ENCODE measurements around the gene SOS1.
A peak's percentile ranks its signal among the peaks of the same experiment; 100 is the strongest.
"Not testable (repeated sequence)": the region's sequence is repeated elsewhere in the genome, so short reads cannot be mapped to it uniquely, and the experiment has no call there.

The SOS1 gene

GRCh38 chr2:39059366-39059952 lies 61.4 kb downstream of the SOS1 start:
- ATAC-seq (no peak), DNase-seq (no peak)
- Mint-ChIP-seq H3K4me3 (no peak overlapping the region), H3K36me3 (ENCODE audit: low read depth) (peaks cover 9% of the 10 kb centered on the region), H3K9me3 (no peaks in the 10 kb centered on the region), H3K4me1 (peaks cover 3% of the 10 kb centered on the region), H3K27me3 (no peaks in the 10 kb centered on the region), H3K27ac (no peak overlapping the region)

GRCh38 chr2:39058101-39058500 lies 62.8 kb downstream of the SOS1 start:
- no peak overlapping the region for H3K27ac Mint-ChIP-seq
- H3K4me1 Mint-ChIP-seq = peaks cover 3% of the 10 kb centered on the region
- peaks cover 15% of the 10 kb centered on the region for H3K36me3 Mint-ChIP-seq (ENCODE audit: low read depth)
- no peaks in the 10 kb centered on the region for H3K27me3 Mint-ChIP-seq
- DNase-seq = no peak
- no peak for ATAC-seq
- H3K9me3 Mint-ChIP-seq = no peaks in the 10 kb centered on the region
- no peak overlapping the region for H3K4me3 Mint-ChIP-seq

- H3K36me3 Mint-ChIP-seq (ENCODE audit: low read depth) = peaks cover 37% of the 10 kb centered on the region
- H3K9me3 Mint-ChIP-seq, ATAC-seq, H3K4me1 Mint-ChIP-seq, H3K27ac Mint-ChIP-seq, H3K4me3 Mint-ChIP-seq, DNase-seq, H3K27me3 Mint-ChIP-seq: not testable (repeated sequence)
Measured at GRCh38 chr2:39052665-39053064, 68.2 kb downstream of the SOS1 start.

- DNase-seq (no peak), ATAC-seq (no peak)
- Mint-ChIP-seq H3K9me3 (no peaks in the 10 kb centered on the region), H3K27me3 (no peaks in the 10 kb centered on the region), H3K4me1 (no peaks in the 10 kb centered on the region), H3K36me3 (ENCODE audit: low read depth) (peaks cover 39% of the 10 kb centered on the region), H3K27ac (no peak overlapping the region), H3K4me3 (no peak overlapping the region)
Measured at GRCh38 chr2:39050109-39050508, 70.7 kb downstream of the SOS1 start.

- Mint-ChIP-seq H3K4me3 (no peak overlapping the region), H3K27me3 (no peaks in the 10 kb centered on the region), H3K36me3 (ENCODE audit: low read depth) (peaks cover 12% of the 10 kb centered on the region), H3K9me3 (no peaks in the 10 kb centered on the region), H3K27ac (no peak overlapping the region), H3K4me1 (no peaks in the 10 kb centered on the region)
- DNase-seq (no peak), ATAC-seq (no peak)
Measured at GRCh38 chr2:39039072-39039471, 81.8 kb downstream of the SOS1 start.

- peaks cover 15% of the 10 kb centered on the region for H3K36me3 Mint-ChIP-seq (ENCODE audit: low read depth)
- no peak for ATAC-seq
- no peak overlapping the region for H3K27ac Mint-ChIP-seq
- no peaks in the 10 kb centered on the region for H3K27me3 Mint-ChIP-seq
- H3K9me3 Mint-ChIP-seq = no peaks in the 10 kb centered on the region
- DNase-seq = no peak
- H3K4me3 Mint-ChIP-seq = no peak overlapping the region
- H3K4me1 Mint-ChIP-seq = peaks cover 3% of the 10 kb centered on the region
Measured at GRCh38 chr2:39033980-39034379, 86.9 kb downstream of the SOS1 start.

GRCh38 chr2:39027421-39027820 lies 93.4 kb downstream of the SOS1 start:
- no peak for ATAC-seq
- H3K27me3 Mint-ChIP-seq = no peaks in the 10 kb centered on the region
- H3K9me3 Mint-ChIP-seq = no peaks in the 10 kb centered on the region
- no peak for DNase-seq
- H3K36me3 Mint-ChIP-seq (ENCODE audit: low read depth) = peaks cover 17% of the 10 kb centered on the region
- H3K4me3 Mint-ChIP-seq = no peak overlapping the region
- no peak overlapping the region for H3K27ac Mint-ChIP-seq
- H3K4me1 Mint-ChIP-seq = peaks cover under 1% of the 10 kb centered on the region

- H3K36me3 Mint-ChIP-seq (ENCODE audit: low read depth) = peaks cover 14% of the 10 kb centered on the region
- no peaks in the 10 kb centered on the region for H3K9me3 Mint-ChIP-seq
- H3K4me3 Mint-ChIP-seq = no peak overlapping the region
- ATAC-seq = peak; percentile 78
- no peaks in the 10 kb centered on the region for H3K27me3 Mint-ChIP-seq
- no peaks in the 10 kb centered on the region for H3K4me1 Mint-ChIP-seq
- H3K27ac Mint-ChIP-seq = no peak overlapping the region
- DNase-seq = no peak
Measured at GRCh38 chr2:39024833-39025232, 96.0 kb downstream of the SOS1 start.

- no peak for ATAC-seq
- Mint-ChIP-seq H3K4me3 (no peak overlapping the region), H3K27me3 (no peaks in the 10 kb centered on the region), H3K4me1 (no peaks in the 10 kb centered on the region), H3K27ac (no peak overlapping the region), H3K36me3 (ENCODE audit: low read depth) (peaks cover 15% of the 10 kb centered on the region), H3K9me3 (no peaks in the 10 kb centered on the region)
- DNase-seq = no peak
Measured at GRCh38 chr2:39023649-39024048, 97.2 kb downstream of the SOS1 start.

- DNase-seq (no peak), ATAC-seq (no peak)
- no peak overlapping the region for H3K27ac Mint-ChIP-seq
- no peaks in the 10 kb centered on the region for H3K27me3 Mint-ChIP-seq
- H3K4me1 Mint-ChIP-seq = no peaks in the 10 kb centered on the region
- H3K4me3 Mint-ChIP-seq = no peak overlapping the region
- H3K9me3 Mint-ChIP-seq = no peaks in the 10 kb centered on the region
- H3K36me3 Mint-ChIP-seq (ENCODE audit: low read depth) = peaks cover 17% of the 10 kb centered on the region
Measured at GRCh38 chr2:39022642-39023235, 98.1 kb downstream of the SOS1 start.

- Mint-ChIP-seq H3K27ac (no peak overlapping the region), H3K9me3 (no peaks in the 10 kb centered on the region), H3K4me3 (no peak overlapping the region), H3K36me3 (ENCODE audit: low read depth) (peaks cover 15% of the 10 kb centered on the region), H3K4me1 (no peaks in the 10 kb centered on the region), H3K27me3 (no peaks in the 10 kb centered on the region)
- ATAC-seq = no peak
- DNase-seq = no peak
Measured at GRCh38 chr2:39020383-39020782, 100.5 kb downstream of the SOS1 start.

GRCh38 chr2:39018638-39019037 lies 102.2 kb downstream of the SOS1 start:
- Mint-ChIP-seq H3K9me3 (no peaks in the 10 kb centered on the region), H3K4me1 (no peaks in the 10 kb centered on the region), H3K27ac (no peak overlapping the region), H3K4me3 (no peak overlapping the region), H3K27me3 (no peaks in the 10 kb centered on the region), H3K36me3 (ENCODE audit: low read depth) (peaks cover 16% of the 10 kb centered on the region)
- ATAC-seq (no peak), DNase-seq (no peak)

GRCh38 chr2:39017334-39017733 lies 103.5 kb downstream of the SOS1 start:
- Mint-ChIP-seq H3K4me1 (no peaks in the 10 kb centered on the region), H3K36me3 (ENCODE audit: low read depth) (peaks cover 21% of the 10 kb centered on the region), H3K4me3 (no peak overlapping the region), H3K27ac (no peak overlapping the region), H3K9me3 (no peaks in the 10 kb centered on the region), H3K27me3 (no peaks in the 10 kb centered on the region)
- ATAC-seq = no peak
- DNase-seq = no peak

- Mint-ChIP-seq H3K36me3 (ENCODE audit: low read depth) (peaks cover 29% of the 10 kb centered on the region), H3K27me3 (no peaks in the 10 kb centered on the region), H3K4me1 (no peaks in the 10 kb centered on the region), H3K9me3 (no peaks in the 10 kb centered on the region), H3K27ac (no peak overlapping the region), H3K4me3 (no peak overlapping the region)
- ATAC-seq = no peak
- DNase-seq = no peak
Measured at GRCh38 chr2:39015424-39015823, 105.4 kb downstream of the SOS1 start.

GRCh38 chr2:39013871-39014270 lies 107.0 kb downstream of the SOS1 start:
- H3K9me3 Mint-ChIP-seq = no peaks in the 10 kb centered on the region
- H3K4me1 Mint-ChIP-seq = peaks cover 2% of the 10 kb centered on the region
- ATAC-seq (no peak), DNase-seq (no peak)
- peaks cover 41% of the 10 kb centered on the region for H3K36me3 Mint-ChIP-seq (ENCODE audit: low read depth)
- no peak overlapping the region for H3K4me3 Mint-ChIP-seq
- H3K27ac Mint-ChIP-seq = no peak overlapping the region
- no peaks in the 10 kb centered on the region for H3K27me3 Mint-ChIP-seq

- no peak for DNase-seq
- Mint-ChIP-seq H3K36me3 (ENCODE audit: low read depth) (peaks cover 53% of the 10 kb centered on the region), H3K9me3 (no peaks in the 10 kb centered on the region), H3K27ac (peak overlapping the region; percentile 80), H3K4me3 (no peak overlapping the region), H3K4me1 (peaks cover 10% of the 10 kb centered on the region), H3K27me3 (no peaks in the 10 kb centered on the region)
- ATAC-seq = peak; percentile 81
Measured at GRCh38 chr2:39008665-39009064, 112.2 kb downstream of the SOS1 start.
